Stimulated activated CD8-positive, alpha-beta memory T cell treated with anti-CD3 and anti-CD28 coated beads, Interleukin-2, amount 100 ng/mL, for 48 hours (primary cell): Measurements from ENCODE around the gene BPGM.

Experiments used
- DNase-seq, 2 donors: peaks; one replicate each; pipeline ENCODE4 v3.0.0-alpha.2; 2020; ENCODE audit warnings: low read depth in 2 of 2

BPGM gene

DNA sequence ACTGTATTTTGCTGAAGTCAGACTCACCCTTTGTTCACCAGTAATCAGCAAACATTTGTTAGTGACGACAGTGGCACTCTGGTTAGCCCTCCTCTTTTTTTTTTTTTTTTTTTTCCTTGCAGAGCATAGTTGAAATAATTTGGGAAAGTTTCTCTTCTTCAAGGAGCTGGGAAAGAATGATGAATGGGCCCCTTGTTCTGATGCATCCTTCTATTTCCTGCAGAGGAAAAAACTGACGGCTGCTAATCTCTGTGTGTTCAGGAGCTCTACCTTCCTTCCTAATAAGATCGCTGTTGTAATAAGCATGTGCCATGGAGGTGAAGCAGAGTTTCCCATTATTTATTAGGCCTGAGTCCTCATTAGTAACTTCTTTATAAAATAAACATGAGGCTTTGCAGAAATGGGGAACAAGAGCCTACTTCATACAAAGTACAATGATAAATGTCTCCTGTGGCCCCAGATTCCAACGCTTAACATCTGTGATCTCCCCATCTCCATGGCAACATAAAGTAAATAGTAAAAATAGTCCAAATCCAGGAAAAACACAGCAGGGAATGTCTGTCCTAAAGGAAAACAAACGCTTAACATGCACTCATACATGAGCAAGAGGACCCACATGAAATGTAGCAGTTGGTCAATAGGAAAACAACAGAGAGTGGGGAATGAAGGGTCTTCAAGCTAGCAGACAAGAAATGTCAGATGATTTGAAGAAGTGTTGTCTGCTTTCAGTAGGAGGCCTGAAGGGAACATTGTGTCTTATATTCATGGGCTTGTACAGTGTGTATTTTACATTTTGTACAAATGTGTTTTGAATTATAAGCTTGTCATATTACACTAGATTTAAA, 73.7 kb downstream of the BPGM start:
- DNase-seq = no peak

DNA sequence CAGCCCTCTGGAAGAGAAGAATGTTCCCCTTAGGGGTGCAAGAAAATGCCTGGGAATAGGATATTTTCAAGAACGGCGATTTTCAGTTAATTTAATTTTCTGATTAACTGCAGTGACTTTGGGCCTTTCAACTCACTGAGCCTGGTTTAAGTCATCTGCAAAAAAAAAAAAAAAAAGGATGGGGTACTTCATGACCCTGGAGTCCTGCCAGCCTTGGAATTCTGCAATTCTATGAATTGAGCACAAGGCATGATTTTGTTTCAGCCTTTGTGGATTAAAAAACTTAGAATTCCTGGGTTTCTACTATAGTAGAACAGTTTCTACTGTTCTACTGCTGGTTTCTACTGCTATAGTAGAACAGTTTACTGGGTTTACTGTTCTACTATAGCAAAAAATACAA, 74.5 kb downstream of the BPGM start:
- DNase-seq = no peak

DNA sequence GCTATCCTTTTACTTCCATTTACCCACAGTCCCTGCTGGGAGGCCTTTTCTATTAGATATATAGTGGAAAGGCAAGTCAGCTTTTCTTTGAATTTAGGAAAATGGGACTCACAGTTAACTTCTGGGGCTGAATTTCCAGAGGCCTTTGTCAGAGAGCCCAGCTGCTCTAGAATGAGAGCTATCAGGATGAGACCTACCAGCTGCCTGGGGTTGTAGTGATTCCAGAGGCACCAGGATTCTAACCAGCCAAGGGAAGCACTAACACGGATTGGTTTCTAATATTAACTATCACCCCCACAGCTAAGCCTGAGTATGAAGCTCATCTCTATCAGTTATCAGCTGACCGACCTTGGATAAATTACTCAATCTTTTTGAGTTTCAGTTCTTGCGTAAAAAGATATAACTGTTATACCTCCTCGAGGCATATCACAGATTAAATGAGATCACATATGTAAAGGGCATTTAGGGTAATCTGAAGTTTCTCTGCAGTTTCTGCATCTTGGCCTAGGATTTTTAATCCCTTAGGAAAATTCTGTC, 76.2 kb downstream of the BPGM start:
- DNase-seq = no peak

DNA sequence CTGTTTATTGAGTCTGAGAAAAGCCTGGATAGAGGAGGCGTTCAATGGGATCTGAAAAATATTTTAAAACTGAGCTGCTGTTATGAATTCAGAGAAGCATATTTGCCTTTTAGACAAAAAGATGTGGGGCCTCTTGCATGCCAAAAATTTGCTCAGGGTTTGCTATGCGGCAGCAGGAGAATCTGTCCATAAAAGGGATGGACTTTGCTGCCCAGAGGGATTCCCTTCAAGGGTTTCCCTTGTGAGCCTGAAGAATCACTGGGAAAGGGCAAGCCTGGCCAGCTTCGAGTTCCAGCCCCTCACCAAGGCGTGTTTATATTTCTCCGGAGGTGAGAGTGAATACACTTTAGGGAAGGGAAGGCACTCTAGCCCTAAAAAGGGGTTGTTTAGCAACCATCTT, 77.2 kb downstream of the BPGM start:
- DNase-seq = no peak

DNA sequence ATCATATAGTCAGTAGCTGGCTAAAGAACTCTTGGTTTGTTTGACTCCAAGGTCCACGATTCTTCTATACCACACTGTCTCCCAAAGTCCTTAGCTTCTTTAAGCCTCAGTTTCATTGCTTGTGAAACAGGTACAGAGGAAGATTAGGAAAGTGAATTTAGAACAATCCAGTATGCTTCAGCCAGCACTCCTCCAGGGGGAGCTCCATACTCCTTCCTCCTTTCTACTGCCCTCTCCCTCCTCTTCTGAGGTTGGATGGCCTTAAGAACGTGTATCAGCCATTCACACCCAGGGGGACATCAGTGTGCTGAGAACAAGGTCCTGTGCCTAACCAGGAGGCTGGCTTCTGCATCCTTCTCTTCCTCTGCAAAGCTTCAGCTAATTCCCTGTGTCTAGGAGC, 78.0 kb downstream of the BPGM start:
- DNase-seq = no peak

DNA sequence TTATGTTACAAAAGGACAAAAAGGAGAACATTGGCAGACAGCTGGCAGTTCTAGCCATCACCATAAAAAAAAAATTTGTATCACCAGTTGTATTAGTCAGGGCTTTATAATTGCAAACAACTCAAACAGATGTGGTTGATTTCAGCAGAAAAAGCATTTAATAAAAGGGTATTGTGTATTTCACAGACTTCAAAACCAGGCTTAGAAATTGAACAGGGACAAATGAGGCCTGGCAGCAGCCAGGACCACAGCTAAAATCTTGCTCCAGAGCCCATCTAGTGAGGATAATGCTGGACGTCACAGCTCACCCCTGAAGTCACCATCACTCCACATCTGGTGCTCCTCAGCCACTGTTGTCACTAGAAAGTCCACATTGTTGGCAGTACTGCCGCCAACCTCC, 79.9 kb downstream of the BPGM start:
- DNase-seq = no peak

DNA sequence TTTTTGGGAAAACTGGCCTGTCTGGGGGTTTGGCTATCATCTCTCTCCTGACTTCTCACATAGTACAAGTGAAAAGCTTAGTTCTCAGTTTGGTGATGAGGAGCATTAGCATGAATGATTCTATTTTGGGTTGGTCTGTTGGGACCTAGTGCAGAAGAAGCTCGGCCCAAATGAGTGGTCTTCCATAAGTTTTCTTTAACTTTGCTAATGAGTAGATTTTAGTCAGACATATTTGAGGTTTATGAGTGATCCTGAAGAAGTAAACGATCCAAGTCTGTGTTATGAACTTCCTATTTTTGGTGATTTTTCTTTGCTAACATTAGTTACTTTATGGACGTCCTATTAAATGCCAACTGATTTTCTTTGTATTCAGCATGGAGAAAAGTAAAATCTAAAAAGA, 81.1 kb downstream of the BPGM start:
- DNase-seq = no peak
